NCI-H2171 (cell line): ENCODE measurements around the gene FAM50A.

Experiments
- DNase-seq: peaks from one replicate; lab custom pipeline; 2025; lab: John Stamatoyannopoulos, UW

FAM50A gene

DNA sequence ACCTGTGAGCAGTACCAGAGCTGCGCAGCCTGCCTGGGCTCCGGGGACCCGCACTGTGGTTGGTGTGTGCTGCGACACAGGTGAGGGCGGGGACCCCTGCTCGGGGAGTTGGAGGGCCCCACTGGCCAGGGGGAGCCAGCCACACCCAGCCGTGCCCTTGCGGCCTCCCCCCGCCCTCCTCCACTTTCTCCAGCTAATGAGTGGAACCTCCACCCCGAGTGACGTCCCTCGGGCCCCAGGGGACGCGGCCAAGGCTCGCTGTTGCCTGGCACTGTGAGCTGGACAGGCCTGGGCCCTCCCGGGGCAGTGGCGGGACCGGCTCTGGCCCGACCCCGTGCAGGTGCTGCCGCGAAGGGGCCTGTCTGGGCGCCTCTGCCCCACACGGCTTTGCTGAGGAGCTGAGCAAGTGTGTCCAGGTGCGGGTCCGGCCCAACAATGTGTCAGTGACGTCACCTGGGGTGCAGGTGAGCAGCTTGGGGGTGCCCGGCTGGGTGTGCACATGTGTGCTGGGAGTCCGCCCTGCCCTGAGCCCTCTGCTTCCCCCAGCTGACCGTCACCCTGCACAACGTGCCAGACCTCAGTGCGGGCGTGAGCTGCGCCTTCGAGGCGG lies 19.8 kb downstream of the FAM50A start:
- DNase-seq, result no peak

DNA sequence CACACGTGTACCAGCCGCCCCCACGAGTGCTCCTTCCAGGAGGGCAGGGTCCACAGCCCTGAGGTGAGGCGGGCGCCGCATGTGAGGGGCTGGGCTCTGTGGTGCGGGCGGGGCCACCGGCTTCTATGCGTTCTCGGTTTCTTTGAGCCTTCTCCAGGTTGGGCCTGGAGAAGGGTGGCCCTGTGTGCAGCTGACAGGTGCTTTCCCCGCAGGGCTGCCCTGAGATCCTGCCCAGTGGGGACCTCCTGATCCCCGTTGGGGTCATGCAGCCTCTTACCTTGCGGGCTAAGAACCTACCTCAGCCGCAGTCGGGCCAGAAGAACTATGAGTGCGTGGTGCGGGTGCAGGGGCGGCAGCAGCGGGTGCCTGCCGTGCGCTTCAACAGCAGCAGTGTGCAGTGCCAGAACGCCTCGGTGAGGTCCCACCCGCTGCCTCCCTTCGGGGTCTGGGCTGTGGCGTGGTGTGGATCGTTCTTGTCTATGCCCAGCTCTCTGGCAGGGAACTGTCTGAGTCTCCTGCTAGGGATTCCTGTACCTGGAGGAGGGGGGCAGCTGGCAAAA lies 20.9 kb downstream of the FAM50A start:
- DNase-seq, result no peak

- no peak for DNase-seq
Measured at GRCh38 chrX:154465601-154466000, 21.7 kb downstream of the FAM50A start.

GRCh38 chrX:154466036-154466435 lies 22.1 kb downstream of the FAM50A start:
- DNase-seq, result no peak

DNA sequence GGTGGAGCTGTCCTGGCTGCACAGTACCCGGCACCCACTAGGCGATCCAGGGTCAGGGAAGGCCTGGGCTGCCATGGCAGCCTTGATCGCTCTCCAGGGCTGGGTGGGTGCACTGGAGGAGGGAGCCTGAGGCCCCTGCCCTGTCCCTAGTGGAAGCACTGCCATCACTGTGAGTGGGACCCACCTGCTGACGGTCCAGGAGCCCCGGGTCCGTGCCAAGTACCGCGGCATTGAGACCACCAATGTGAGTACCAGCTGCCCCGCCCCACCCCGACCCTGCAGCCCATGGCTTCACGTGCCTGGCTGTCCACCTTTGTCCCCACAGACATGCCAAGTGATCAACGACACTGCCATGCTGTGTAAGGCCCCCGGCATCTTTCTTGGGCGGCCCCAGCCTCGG lies 23.0 kb downstream of the FAM50A start:
- no peak for DNase-seq

DNA sequence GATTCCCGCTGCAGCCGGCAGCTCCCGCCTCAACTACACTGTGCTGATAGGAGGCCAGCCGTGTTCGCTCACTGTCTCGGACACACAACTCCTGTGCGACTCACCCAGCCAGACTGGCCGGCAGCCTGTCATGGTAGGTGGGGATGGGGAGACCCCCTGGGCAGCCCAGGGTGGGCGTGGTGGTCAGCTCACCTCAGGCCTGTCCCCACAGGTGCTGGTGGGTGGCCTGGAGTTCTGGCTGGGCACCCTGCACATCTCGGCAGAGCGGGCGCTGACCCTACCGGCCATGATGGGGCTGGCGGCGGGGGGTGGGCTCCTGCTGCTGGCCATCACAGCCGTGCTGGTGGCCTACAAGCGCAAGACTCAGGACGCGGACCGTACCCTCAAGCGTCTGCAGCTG lies 23.6 kb downstream of the FAM50A start:
- DNase-seq, result no peak

DNA sequence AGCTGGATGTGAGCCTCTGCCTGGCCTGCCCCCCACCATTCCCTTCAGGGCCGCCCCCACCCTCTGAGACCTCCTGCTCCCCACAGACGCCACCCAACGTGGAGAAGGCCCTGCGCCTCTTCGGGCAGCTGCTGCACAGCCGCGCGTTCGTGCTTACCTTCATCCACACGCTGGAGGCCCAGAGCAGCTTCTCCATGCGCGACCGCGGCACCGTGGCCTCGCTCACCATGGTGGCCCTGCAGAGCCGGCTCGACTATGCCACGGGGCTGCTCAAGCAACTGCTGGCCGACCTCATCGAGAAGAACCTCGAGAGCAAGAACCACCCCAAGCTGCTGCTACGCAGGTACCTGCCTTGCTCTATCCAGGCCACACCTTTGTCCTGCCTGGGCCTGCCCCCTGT lies 24.3 kb downstream of the FAM50A start:
- DNase-seq, result no peak

- no peak for DNase-seq
Measured at GRCh38 chrX:154469114-154469513, 25.2 kb downstream of the FAM50A start.

DNA sequence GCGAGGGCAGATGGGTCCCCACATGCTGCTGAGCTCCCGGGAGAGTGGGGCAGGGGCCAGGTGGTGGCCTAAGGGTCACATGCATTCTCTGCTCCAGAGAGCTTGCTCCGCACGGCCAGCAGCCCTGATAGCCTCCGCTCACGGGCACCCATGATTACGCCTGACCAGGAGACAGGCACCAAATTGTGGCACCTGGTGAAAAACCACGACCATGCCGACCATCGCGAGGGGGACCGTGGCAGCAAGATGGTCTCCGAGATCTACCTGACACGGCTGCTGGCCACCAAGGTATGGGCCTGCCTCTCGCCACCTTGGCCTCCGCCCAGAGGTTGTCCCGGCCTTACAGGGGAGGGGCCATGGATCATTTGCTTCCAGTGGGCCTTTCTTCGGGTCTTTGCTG lies 25.9 kb downstream of the FAM50A start:
- no peak for DNase-seq

DNA sequence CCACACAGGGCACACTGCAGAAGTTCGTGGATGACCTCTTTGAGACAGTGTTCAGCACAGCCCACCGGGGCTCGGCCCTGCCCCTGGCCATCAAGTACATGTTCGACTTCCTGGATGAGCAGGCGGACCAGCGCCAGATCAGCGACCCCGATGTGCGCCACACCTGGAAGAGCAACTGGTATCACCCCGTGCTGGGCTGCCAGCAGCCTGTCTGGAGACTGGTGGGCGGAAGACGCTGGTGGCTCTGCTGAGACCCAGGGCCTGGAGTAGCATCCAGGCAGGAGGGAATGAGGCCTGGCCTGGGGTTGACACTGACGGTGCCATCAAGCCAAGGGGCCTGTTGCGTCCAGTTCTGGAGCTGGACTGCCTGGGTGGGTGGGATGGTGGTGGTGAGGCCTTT lies 26.5 kb downstream of the FAM50A start:
- DNase-seq, result no peak

GRCh38 chrX:154470914-154471568 lies 27.1 kb downstream of the FAM50A start:
- no peak for DNase-seq

- no peak for DNase-seq
Measured at GRCh38 chrX:154471839-154472684, 28.1 kb downstream of the FAM50A start.

DNA sequence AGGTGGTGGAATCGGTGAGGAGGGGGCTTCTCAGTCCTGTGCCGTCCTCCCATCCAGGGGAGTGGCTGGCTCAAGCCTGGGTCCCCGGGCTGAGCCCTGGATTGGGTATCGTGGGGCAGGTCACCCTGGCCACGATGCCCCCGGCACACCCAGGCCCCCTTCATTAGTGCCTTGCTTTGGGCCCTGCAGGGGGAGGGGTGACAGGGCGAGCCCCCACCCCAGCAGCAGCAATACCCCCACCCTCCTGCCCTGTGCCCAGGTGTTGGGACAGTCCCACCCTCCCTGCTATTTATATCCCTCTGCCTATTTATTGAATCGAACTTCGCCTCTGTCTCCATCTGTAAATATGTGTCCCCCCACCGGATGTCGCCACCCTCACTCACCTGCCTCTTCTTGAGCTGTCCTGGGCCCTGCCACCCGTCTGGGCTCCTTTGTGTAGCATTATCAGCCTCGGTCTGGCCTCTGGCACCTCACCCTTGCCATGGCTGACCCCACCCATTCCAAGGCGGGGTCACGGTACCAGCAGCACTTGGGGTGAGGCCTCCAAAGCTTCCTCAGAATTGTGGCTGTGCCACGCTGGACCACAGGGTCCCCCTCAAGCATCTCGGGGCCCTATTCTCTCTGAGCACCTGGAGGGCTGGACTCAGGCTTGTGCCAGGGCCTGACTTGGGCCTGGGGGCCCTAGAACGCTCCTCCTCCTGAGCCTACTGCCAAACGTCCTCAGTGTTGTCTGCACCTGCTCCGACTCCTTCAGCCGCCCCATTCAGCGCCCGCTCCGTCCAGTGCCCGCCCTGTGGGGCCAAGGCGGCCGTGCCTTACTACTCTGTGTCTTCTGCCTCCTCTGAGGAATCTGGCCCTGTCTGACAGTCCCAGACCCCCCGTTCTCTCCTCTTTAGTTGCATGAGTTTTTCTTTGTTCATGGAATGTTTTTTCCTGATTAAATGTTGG lies 29.0 kb downstream of the FAM50A start:
- no peak for DNase-seq

DNA sequence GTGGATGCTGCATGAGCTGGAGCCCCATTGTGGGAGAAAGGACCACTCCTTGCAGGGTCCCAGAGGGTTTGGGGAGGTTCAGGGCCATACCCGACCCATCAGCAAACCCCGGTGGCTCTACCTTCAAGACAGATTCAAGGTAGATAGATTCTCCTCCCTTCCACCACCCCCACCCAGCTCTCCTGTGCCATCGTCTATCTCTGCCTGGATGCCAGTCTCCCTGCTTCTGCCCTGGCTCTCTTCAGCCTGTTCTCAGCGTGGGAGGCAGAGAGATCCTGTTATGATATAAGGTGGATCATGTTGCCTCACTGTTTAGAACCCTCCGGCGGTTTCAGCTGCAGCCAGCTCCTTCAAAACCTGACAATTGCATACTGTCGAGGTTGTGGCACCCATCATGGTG lies 29.7 kb downstream of the FAM50A start:
- DNase-seq, result no peak

DNA sequence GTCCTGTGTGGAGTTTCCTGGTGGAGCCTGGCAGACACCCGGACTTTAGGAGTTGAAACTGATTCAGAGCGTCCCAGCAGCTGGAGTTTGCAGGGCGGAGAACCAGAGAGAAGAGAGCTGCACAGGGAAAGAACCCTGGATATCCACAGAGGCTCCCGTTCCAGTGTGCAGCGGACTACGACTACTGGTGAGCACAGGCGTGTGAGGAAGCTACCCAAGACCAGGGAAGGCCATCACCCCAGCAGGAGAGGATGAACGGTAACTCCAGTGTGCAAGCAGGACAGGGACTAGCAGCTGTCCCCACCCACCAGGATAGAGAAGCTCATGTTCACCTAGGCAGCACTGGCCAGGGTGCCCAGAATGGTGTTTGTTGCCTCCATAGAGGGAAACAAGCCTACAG lies 32.9 kb downstream of the FAM50A start:
- no peak for DNase-seq

DNA sequence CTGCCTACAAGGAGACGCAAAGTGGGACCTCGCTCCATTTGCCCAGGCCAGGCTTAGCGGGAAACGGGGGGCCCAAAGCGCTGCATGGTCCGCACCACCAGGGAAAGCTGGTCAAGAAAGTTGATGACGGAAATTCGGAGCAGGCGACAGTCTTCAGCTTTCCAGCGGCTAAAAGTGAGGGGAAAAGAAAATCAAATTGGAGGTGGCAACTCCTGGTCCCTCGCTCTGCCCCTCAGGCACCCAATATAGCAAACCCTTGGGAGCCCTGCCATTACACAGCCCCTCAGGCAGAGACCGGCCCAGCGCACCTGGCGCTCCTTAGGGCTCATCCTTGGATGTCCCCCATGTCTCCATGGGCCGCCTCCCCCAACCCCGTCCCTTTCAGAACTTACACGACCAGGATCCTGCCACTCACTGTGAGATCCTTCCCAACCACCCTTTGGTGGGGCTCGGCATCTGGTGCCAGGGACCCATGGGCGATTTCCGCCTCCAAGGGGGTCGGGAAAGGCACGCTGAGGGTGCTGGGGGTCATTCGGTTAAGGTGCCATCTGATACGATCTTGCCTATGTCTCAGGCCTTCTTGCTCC lies 34.0 kb downstream of the FAM50A start:
- no peak for DNase-seq

- peak; percentile 71 for DNase-seq
Measured at GRCh38 chrX:154478728-154479622, 35.0 kb downstream of the FAM50A start, which contains the start of gene LAGE3. Gene LAGE3, minus strand, starts transcription at chrX:154479281. Its CDS starts 366 bp downstream, at chrX:154478915.

GRCh38 chrX:154481195-154481594 lies 37.3 kb downstream of the FAM50A start:
- no peak for DNase-seq

- no peak for DNase-seq
Measured at GRCh38 chrX:154481911-154482601, 38.1 kb downstream of the FAM50A start.

GRCh38 chrX:154482786-154483185 lies 38.8 kb downstream of the FAM50A start:
- DNase-seq, result no peak
